Measurements from ENCODE around the gene PTPN18.

- no peak for TF ChIP-seq CTCF (IDR thresholded peaks at IDR 0.05; ENCODE audit: low read depth, low read length)
- TF ChIP-seq MAX (IDR thresholded peaks at IDR 0.05; ENCODE audit: low read depth, low read length), result no peak
- TF ChIP-seq POLR2A (IDR thresholded peaks at IDR 0.05; ENCODE audit: extremely low read depth, insufficient read length), result no peak
- TF ChIP-seq MYC (IDR thresholded peaks at IDR 0.05; ENCODE audit: low read depth, low read length), result no peak
These were observed 48.0 kb upstream of the PTPN18 start for GRCh38 chr2:130307850-130308249.
